ENCODE results near the gene RAPGEF6.
"Not testable (repeated sequence)": the region's sequence is repeated elsewhere in the genome, so short reads cannot be mapped to it uniquely, and the experiment has no call there.

RAPGEF6 gene

DNA sequence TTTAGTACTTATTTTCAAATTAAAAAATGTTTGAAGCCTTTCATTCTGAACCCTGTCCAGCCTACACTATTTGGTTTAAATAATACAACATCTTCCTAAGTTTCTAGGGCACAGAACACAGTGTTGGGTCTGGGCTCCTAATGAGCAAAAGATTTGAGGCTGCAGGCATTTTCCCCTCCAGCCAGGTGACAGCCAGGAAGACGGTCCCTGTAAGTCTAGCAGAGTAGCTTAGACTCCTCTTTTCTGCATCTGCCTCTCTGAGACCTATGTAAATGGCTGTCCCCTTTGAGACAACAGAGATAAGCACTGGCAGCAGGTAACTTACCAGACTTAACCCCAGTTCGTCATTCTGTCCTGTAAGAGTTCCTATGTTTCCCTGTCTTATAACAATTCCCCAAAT is 229.4 kb downstream of the RAPGEF6 start:
- Histone ChIP-seq H3K4me3 (ENCODE audit: extremely low read depth, insufficient read depth, low read length, poor library complexity, severe bottlenecking) (no peak overlapping the region), H3K36me3 (ENCODE audit: control insufficient read depth, insufficient read depth, low read length) (peaks cover 23% of the 10 kb centered on the region), H3K4me1 (ENCODE audit: control insufficient read depth, insufficient read depth, low read length, poor library complexity, severe bottlenecking) (no peaks in the 10 kb centered on the region), H3K27ac (ENCODE audit: low read depth, low read length, severe bottlenecking) (no peak overlapping the region), H3K9me3 (ENCODE audit: control insufficient read depth, low read length) (peaks cover 4% of the 10 kb centered on the region)
- 89 to 95% methylated on average over 2 of the region's 2 CpGs for WGBS, 2 experiments (ENCODE audit: insufficient coverage in 2 of 2)

DNA sequence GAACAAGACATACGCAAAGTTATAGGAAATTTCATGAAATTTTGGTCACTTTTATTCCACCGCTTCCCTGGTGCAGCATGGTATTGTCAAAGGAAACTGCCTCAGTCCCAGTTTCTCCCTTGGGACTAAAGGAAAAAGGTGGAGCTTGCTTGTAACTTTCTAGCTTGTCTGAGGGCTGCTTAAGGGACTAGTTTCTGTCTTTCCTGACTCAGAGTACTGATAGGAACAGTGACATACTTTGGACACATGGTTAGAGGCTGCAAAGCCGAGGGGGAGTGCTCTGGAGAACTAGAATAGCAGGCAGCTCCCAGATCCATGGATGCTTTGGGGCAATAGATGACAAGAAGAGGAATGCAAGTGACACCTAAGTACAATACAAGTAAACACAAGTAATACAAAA is 234.4 kb downstream of the RAPGEF6 start:
- H3K4me3 ChIP-seq (ENCODE audit: extremely low read depth, insufficient read depth, low read length, poor library complexity, severe bottlenecking): no peak overlapping the region
- WGBS, 2 experiments (ENCODE audit: insufficient coverage in 2 of 2): 95 to 100% methylated on average over 2 to 3 of the region's 3 CpGs
- no peaks in the 10 kb centered on the region for H3K4me1 ChIP-seq (ENCODE audit: control insufficient read depth, insufficient read depth, low read length, poor library complexity, severe bottlenecking)
- no peak overlapping the region for H3K27ac ChIP-seq (ENCODE audit: low read depth, low read length, severe bottlenecking)
- peaks cover 4% of the 10 kb centered on the region for H3K9me3 ChIP-seq (ENCODE audit: control insufficient read depth, low read length)
- peaks cover 40% of the 10 kb centered on the region for H3K36me3 ChIP-seq (ENCODE audit: control insufficient read depth, insufficient read depth, low read length)

DNA sequence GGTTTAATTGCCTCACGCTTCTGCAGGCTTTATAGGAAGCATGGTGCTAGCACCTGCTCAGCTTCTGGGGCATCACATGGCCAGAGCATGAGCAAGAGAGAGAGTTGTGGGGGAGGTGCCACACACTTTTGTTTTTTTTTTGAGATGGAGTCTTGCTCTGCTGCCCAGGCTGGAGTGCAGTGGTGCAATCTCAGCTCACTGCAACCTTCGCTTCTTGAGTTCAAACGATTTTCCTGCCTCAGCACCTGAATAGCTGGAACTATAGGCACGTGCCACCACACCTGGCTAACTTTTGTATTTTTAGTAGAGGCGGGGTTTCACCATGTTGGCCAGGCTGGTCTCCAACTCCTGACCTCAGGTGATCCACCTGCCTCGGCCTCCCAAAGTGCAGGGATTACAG is 236.0 kb downstream of the RAPGEF6 start:
- H3K36me3 ChIP-seq (ENCODE audit: control insufficient read depth, insufficient read depth, low read length): peaks cover 52% of the 10 kb centered on the region
- H3K4me1 ChIP-seq (ENCODE audit: control insufficient read depth, insufficient read depth, low read length, poor library complexity, severe bottlenecking); H3K4me3 ChIP-seq (ENCODE audit: extremely low read depth, insufficient read depth, low read length, poor library complexity, severe bottlenecking); H3K27ac ChIP-seq (ENCODE audit: low read depth, low read length, severe bottlenecking); H3K9me3 ChIP-seq (ENCODE audit: control insufficient read depth, low read length): not testable (repeated sequence)
- WGBS, 2 experiments (ENCODE audit: insufficient coverage in 2 of 2): 94 to 96% methylated on average over 4 to 6 of the region's 6 CpGs

DNA sequence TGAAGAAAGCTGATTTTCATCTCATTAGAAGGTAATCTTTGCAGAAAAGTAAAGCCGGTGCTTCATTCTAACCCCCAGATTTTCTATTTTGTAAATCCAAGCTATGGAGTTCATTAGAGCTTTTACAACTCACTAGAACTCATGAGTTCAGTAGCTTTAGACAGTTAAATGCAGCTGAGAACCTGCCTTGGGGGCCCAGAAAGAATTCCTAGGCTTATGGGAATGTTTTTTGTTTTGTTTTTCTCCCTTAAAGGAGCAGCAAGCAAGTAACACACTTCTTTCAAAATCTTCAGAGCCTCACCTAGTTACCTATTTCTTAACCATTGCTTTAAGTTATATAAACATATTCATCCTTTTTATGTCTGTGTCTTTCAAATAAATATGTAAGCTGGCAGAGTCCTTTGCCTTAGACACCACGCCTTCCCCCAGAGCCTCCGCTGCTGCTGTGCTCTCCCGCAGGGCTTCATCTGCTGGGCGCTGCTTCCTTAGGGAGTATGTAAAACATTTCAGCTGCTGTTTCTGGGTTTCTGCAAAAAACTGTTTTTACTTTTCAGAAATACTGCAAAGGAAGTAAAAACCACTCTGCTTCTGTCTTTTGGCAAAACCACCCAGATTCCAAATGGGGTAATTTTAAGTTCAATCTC is 238.3 kb downstream of the RAPGEF6 start:
- no peaks in the 10 kb centered on the region for H3K4me1 ChIP-seq (ENCODE audit: control insufficient read depth, insufficient read depth, low read length, poor library complexity, severe bottlenecking)
- no peak overlapping the region for H3K27ac ChIP-seq (ENCODE audit: low read depth, low read length, severe bottlenecking)
- 92% methylated on average over 4 of the region's 5 CpGs; no CpG with 5 or more reads in 1 of the 2 experiments for WGBS, 2 experiments (ENCODE audit: insufficient coverage in 2 of 2)
- peaks cover 69% of the 10 kb centered on the region for H3K36me3 ChIP-seq (ENCODE audit: control insufficient read depth, insufficient read depth, low read length)
- H3K4me3 ChIP-seq (ENCODE audit: extremely low read depth, insufficient read depth, low read length, poor library complexity, severe bottlenecking): no peak overlapping the region
- peaks cover 4% of the 10 kb centered on the region for H3K9me3 ChIP-seq (ENCODE audit: control insufficient read depth, low read length)

DNA sequence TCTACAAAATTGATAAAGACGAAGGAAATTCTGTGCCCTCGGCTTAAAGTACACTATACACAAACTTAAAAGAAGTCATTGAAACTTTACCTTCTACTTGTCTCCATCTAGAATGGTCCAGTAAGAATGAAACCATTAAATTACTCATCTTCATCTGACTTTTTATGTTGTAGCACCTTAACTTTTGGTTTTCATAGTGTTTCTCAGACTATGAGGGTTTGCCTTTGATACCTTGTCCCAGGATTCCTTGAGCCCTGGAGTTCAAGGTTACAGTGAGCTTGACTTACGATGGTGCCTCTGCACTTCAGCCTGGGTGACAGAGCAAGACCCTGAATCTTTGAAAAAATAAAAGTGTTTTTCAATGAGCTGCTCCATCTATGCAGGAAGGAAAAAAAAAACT is 239.0 kb downstream of the RAPGEF6 start:
- H3K27ac ChIP-seq (ENCODE audit: low read depth, low read length, severe bottlenecking): no peak overlapping the region
- H3K4me3 ChIP-seq (ENCODE audit: extremely low read depth, insufficient read depth, low read length, poor library complexity, severe bottlenecking): no peak overlapping the region
- H3K9me3 ChIP-seq (ENCODE audit: control insufficient read depth, low read length): peaks cover under 1% of the 10 kb centered on the region
- peaks cover 69% of the 10 kb centered on the region for H3K36me3 ChIP-seq (ENCODE audit: control insufficient read depth, insufficient read depth, low read length)
- 88 to 100% methylated on average over 3 of the region's 3 CpGs for WGBS, 2 experiments (ENCODE audit: insufficient coverage in 2 of 2)
- no peaks in the 10 kb centered on the region for H3K4me1 ChIP-seq (ENCODE audit: control insufficient read depth, insufficient read depth, low read length, poor library complexity, severe bottlenecking)

DNA sequence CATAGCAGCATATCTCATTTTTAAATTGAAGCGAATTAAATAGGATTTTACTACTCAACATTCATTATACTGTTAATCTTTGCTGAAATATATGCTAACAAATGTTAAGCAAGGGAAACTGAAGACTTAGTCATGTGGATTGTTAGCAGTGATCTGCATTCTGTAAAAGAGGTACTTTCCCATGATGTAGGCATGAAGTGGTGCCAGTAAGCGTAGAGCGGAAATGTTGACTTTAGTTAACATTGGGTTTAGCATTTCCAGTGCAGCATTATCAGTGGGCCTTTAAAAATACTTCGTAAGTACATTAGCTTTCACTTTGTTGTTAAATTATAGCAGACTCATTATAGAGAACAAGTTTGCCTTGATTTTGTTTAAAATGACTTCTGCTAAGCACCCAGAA is 240.9 kb downstream of the RAPGEF6 start:
- Histone ChIP-seq H3K27ac (ENCODE audit: low read depth, low read length, severe bottlenecking) (no peak overlapping the region), H3K4me1 (ENCODE audit: control insufficient read depth, insufficient read depth, low read length, poor library complexity, severe bottlenecking) (no peaks in the 10 kb centered on the region), H3K4me3 (ENCODE audit: extremely low read depth, insufficient read depth, low read length, poor library complexity, severe bottlenecking) (no peak overlapping the region), H3K9me3 (ENCODE audit: control insufficient read depth, low read length) (no peaks in the 10 kb centered on the region), H3K36me3 (ENCODE audit: control insufficient read depth, insufficient read depth, low read length) (peaks cover 68% of the 10 kb centered on the region)
- 92 to 95% methylated on average over 2 of the region's 4 CpGs for WGBS, 2 experiments (ENCODE audit: insufficient coverage in 2 of 2)

DNA sequence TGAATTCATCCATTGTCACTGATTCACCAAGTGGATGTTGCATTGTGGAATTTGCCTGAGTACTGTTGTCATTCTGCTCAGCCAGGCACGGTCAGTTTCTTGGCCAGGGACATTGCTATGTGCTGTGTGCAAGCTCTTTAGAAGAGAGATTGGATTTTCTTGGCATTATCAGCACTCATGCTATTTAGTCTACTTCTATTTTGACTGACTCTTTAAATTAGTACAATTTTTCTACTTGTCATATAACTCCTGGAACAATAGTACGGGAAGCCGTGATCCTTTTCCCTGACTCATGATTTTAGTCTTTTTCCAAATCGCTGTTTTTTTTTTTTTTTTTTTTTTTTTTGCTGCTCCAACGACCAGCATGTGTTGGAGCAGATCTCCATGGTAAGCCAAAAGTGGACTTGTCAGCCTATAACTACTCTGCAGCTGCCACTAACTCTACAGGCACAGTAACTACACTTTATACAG is 241.5 kb downstream of the RAPGEF6 start:
- Histone ChIP-seq H3K27ac (ENCODE audit: low read depth, low read length, severe bottlenecking) (no peak overlapping the region), H3K4me1 (ENCODE audit: control insufficient read depth, insufficient read depth, low read length, poor library complexity, severe bottlenecking) (no peaks in the 10 kb centered on the region), H3K4me3 (ENCODE audit: extremely low read depth, insufficient read depth, low read length, poor library complexity, severe bottlenecking) (no peak overlapping the region), H3K36me3 (ENCODE audit: control insufficient read depth, insufficient read depth, low read length) (peaks cover 63% of the 10 kb centered on the region), H3K9me3 (ENCODE audit: control insufficient read depth, low read length) (no peaks in the 10 kb centered on the region)
- 92 to 100% methylated on average over 3 to 4 of the region's 5 CpGs for WGBS, 2 experiments (ENCODE audit: insufficient coverage in 2 of 2)

DNA sequence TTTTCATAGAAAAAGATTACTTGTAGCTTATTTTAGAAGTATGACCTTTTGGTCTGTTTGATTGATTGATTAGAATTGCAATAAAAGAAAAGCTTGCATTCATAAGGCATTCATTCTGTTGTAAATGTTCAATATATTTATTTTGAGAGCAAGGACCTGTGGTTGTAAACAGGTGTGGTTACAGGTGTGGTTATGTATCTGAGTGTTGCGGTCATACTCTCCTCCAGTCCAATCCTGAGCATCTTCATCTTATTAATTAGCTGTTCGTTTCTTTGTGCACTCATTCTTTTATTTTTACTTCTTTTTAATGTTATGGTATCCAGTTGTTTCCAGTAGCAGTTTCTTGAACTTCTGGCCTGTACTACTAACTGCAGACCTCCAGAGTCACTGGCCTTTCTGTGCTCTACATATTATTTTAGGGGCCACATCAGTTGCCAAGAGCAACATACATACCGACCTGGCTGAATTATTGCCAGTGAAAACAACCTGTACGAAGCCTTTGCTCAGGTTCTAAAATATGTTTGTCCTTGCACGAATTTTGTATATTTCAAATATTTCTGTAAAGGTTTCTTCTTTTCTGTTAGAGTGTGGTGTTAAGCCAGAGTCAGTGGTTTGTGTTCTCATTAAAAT is 242.4 kb downstream of the RAPGEF6 start:
- Histone ChIP-seq H3K4me3 (ENCODE audit: extremely low read depth, insufficient read depth, low read length, poor library complexity, severe bottlenecking) (no peak overlapping the region), H3K4me1 (ENCODE audit: control insufficient read depth, insufficient read depth, low read length, poor library complexity, severe bottlenecking) (no peaks in the 10 kb centered on the region), H3K27ac (ENCODE audit: low read depth, low read length, severe bottlenecking) (no peak overlapping the region), H3K36me3 (ENCODE audit: control insufficient read depth, insufficient read depth, low read length) (peaks cover 65% of the 10 kb centered on the region), H3K9me3 (ENCODE audit: control insufficient read depth, low read length) (no peaks in the 10 kb centered on the region)
- WGBS, 2 experiments (ENCODE audit: insufficient coverage in 2 of 2): 85 to 100% methylated on average over 1 to 2 of the region's 5 CpGs

DNA sequence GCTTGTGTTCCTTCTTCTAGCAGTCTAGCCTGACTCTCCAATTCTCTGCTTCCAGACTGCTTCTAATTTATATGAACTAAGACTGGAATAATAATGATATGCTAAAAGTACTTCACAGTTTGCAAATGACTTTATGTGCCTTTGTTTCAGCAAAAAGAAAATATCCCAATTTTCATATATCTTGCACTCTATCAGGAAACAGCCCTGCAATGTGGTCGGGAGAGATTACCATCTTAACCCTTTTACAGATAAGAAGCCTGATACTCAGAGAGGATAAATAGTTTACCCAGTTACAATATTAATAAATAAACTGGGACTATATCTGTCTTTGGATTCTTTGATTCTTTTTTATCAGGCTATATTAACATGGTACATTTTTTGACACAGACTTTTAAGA is 245.2 kb downstream of the RAPGEF6 start:
- Histone ChIP-seq H3K36me3 (ENCODE audit: control insufficient read depth, insufficient read depth, low read length) (peaks cover 56% of the 10 kb centered on the region), H3K9me3 (ENCODE audit: control insufficient read depth, low read length) (no peaks in the 10 kb centered on the region), H3K27ac (ENCODE audit: low read depth, low read length, severe bottlenecking) (no peak overlapping the region), H3K4me3 (ENCODE audit: extremely low read depth, insufficient read depth, low read length, poor library complexity, severe bottlenecking) (no peak overlapping the region), H3K4me1 (ENCODE audit: control insufficient read depth, insufficient read depth, low read length, poor library complexity, severe bottlenecking) (peaks cover 6% of the 10 kb centered on the region)
- WGBS, 2 experiments (ENCODE audit: insufficient coverage in 2 of 2): no CpG with 5 or more reads among the region's 1 CpG

DNA sequence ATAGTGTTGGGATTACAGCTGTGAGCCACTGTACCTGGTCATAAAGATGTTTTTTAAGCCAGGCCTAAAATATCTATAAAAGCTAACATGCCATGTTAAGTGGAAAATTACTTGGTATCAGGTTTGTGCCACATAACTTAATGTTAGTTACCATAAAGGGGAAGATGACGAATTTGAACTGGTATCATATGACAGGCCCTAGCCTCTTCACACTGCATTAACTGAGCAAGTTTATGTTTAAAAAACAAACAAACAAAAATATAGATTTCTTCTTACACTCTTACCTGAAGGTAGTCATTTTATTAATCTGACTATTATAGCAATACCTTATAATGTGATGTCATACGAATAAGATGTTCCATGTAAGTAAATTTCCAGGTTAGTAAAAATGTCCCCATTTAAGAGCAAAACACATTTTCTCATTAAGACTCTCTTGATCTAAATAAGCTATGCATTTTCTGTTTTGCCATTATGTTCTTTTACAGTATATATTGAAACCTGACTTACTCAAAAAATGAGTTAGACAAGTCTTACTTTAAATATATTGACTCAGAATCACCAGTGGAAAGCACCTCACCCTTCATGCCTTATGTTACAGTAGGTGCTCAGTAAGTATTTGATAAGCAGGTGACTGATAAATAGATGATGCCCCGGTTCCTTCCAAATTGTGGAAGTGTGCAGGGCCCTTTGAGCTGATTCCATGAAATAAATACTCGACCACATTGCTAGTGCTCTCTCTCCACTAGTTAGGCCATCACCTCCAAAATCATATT is 245.7 kb downstream of the RAPGEF6 start:
- Histone ChIP-seq H3K36me3 (ENCODE audit: control insufficient read depth, insufficient read depth, low read length) (peaks cover 54% of the 10 kb centered on the region), H3K27ac (ENCODE audit: low read depth, low read length, severe bottlenecking) (no peak overlapping the region), H3K4me1 (ENCODE audit: control insufficient read depth, insufficient read depth, low read length, poor library complexity, severe bottlenecking) (peaks cover 6% of the 10 kb centered on the region), H3K4me3 (ENCODE audit: extremely low read depth, insufficient read depth, low read length, poor library complexity, severe bottlenecking) (no peak overlapping the region), H3K9me3 (ENCODE audit: control insufficient read depth, low read length) (no peaks in the 10 kb centered on the region)
- WGBS, 2 experiments (ENCODE audit: insufficient coverage in 2 of 2): 100% methylated on average over 1 of the region's 4 CpGs; no CpG with 5 or more reads in 1 of the 2 experiments

Data from mesodermal cell (in vitro differentiated cells).